WTC11 (cell line): ENCODE data around the gene PDE6D. TPM values are rescaled to one million over a fixed set of nuclear protein-coding genes. Genes with fewer than 3 reads are reported as not detected.
A peak's percentile ranks its signal among the peaks of the same experiment; 100 is the strongest.

Experiments
- ATAC-seq: fragments of 200-7000 bp; cut with Tn5 transposase; 2 replicates; pipeline ENCODE4 v1.10.0; 2021; ENCODE audit warnings: mild to moderate bottlenecking, moderate library complexity
- CTCF ChIA-PET: fragments of 300-600 bp; sonication (Branson Sonifier 250); formaldehyde crosslinking; loops from one replicate; lab custom pipeline; 2021; ENCODE audit warnings: antibody characterized with exemption; lab: Charles Lee
- POLR2A ChIA-PET: fragments of 350-600 bp; sonication (Branson Sonifier 250); formaldehyde crosslinking; loops from one replicate; lab custom pipeline; 2021; ENCODE audit warnings: antibody characterized with exemption; lab: Charles Lee
- DNase-seq: peaks from one replicate; pipeline ENCODE4 v3.0.0; 2021; ENCODE audit warnings: low spot score
- H3K27ac Mint-ChIP-seq: 2 replicates; pipeline ENCODE4 v1.8.0; 2021; ENCODE audit warnings: mixed read lengths
- H3K27me3 Mint-ChIP-seq: 2 replicates; pipeline ENCODE4 v1.8.0; 2021; ENCODE audit warnings: low read depth, mild to moderate bottlenecking, moderate library complexity, mixed read lengths
- H3K36me3 Mint-ChIP-seq: 2 replicates; pipeline ENCODE4 v1.8.0; 2021; ENCODE audit warnings: mixed read lengths
- H3K4me1 Mint-ChIP-seq: 2 replicates; pipeline ENCODE4 v1.8.0; 2022; ENCODE audit warnings: mixed read lengths
- H3K4me3 Mint-ChIP-seq: 2 replicates; pipeline ENCODE4 v1.8.0; 2021; ENCODE audit warnings: mild to moderate bottlenecking, moderate library complexity, mixed read lengths
- H3K9me3 Mint-ChIP-seq: 2 replicates; pipeline ENCODE4 v1.8.0; 2021; ENCODE audit warnings: mixed read lengths
- E2F5 ChIP-seq: sonication (generic); formaldehyde crosslinking; IDR thresholded peaks from 2 replicates; pipeline ENCODE4 v1.8.1; 2022; ENCODE audit warnings: mild to moderate bottlenecking, moderate library complexity, missing genetic modification reagents
- EMX1 ChIP-seq: fragments of 250-450 bp; sonication (Bioruptor Pico); IDR thresholded peaks from 2 replicates; pipeline ENCODE4 v1.8.0; 2021; ENCODE audit warnings: mild to moderate bottlenecking
- ESRRA ChIP-seq: sonication (generic); formaldehyde crosslinking; IDR thresholded peaks from 2 replicates; pipeline ENCODE4 v1.8.1; 2022; ENCODE audit warnings: mild to moderate bottlenecking, missing genetic modification reagents, borderline replicate concordance
- ETV6 ChIP-seq: sonication (generic); formaldehyde crosslinking; IDR thresholded peaks from 2 replicates; pipeline ENCODE4 v1.8.1; 2022; ENCODE audit warnings: mild to moderate bottlenecking, missing genetic modification reagents
- FOXP4 ChIP-seq: sonication (generic); formaldehyde crosslinking; IDR thresholded peaks from 2 replicates; pipeline ENCODE4 v1.8.0; 2022; ENCODE audit warnings: mild to moderate bottlenecking, missing genetic modification reagents
- HMGA2 ChIP-seq: fragments of 250-450 bp; sonication (Bioruptor Pico); IDR thresholded peaks from 2 replicates; pipeline ENCODE4 v1.4.0; 2021; ENCODE audit warnings: mild to moderate bottlenecking, moderate library complexity
- KAT7 ChIP-seq: sonication (generic); formaldehyde crosslinking; IDR thresholded peaks from 2 replicates; pipeline ENCODE4 v1.8.1; 2023; ENCODE audit warnings: missing genetic modification reagents, mild to moderate bottlenecking, borderline replicate concordance
- MAX ChIP-seq: sonication (generic); formaldehyde crosslinking; IDR thresholded peaks from 2 replicates; pipeline ENCODE4 v1.8.0; 2022; ENCODE audit warnings: mild to moderate bottlenecking, missing genetic modification reagents
- MXD4 ChIP-seq: fragments of 250-450 bp; sonication (Bioruptor Pico); IDR thresholded peaks from 2 replicates; pipeline ENCODE4 v1.8.0; 2021; ENCODE audit warnings: mild to moderate bottlenecking, moderate library complexity, borderline replicate concordance
- MYBL2 ChIP-seq: sonication (generic); formaldehyde crosslinking; IDR thresholded peaks from 2 replicates; pipeline ENCODE4 v1.8.1; 2023; ENCODE audit warnings: mild to moderate bottlenecking, moderate library complexity, missing genetic modification reagents
- OVOL2 ChIP-seq: fragments of 250-450 bp; sonication (Bioruptor Pico); IDR thresholded peaks from 2 replicates; pipeline ENCODE4 v1.9.0; 2021; ENCODE audit warnings: mild to moderate bottlenecking, borderline replicate concordance
- PRDM15 ChIP-seq: sonication (generic); formaldehyde crosslinking; IDR thresholded peaks from 2 replicates; pipeline ENCODE4 v1.8.0; 2022; ENCODE audit warnings: missing genetic modification reagents
- RORB ChIP-seq: fragments of 250-450 bp; sonication (Bioruptor Pico); IDR thresholded peaks from 2 replicates; pipeline ENCODE4 v1.9.0; 2021; ENCODE audit warnings: mild to moderate bottlenecking
- SMAD3 ChIP-seq: sonication (generic); formaldehyde crosslinking; IDR thresholded peaks from 2 replicates; pipeline ENCODE4 v1.8.0; 2022; ENCODE audit warnings: missing genetic modification reagents, mild to moderate bottlenecking, borderline replicate concordance
- TP53 ChIP-seq: sonication (generic); formaldehyde crosslinking; IDR thresholded peaks from 2 replicates; pipeline ENCODE4 v1.8.1; 2023; ENCODE audit warnings: mild to moderate bottlenecking, missing genetic modification reagents
- ZBTB21 ChIP-seq: sonication (generic); formaldehyde crosslinking; IDR thresholded peaks from 2 replicates; pipeline ENCODE4 v1.8.1; 2023; ENCODE audit warnings: mild to moderate bottlenecking, missing genetic modification reagents, borderline replicate concordance
- total RNA-seq: library from RNA; stranded (reverse); gene quantifications from 3 replicates; pipeline ENCODE4 v1.2.3, GENCODE V29; 2021
- TF ChIP-seq, protein P1 (sequence below): fragments of 200-600 bp; IDR thresholded peaks from 2 replicates; pipeline ENCODE4 v1.8.0; 2022; ENCODE audit warnings: antibody characterized with exemption
- TF ChIP-seq, protein P2 (sequence below): sonication (generic); formaldehyde crosslinking; IDR thresholded peaks from 2 replicates; pipeline ENCODE4 v1.8.1; 2023; ENCODE audit warnings: mild to moderate bottlenecking, missing genetic modification reagents, moderate library complexity
- TF ChIP-seq, protein P3 (sequence below): fragments of 250-450 bp; sonication (Bioruptor Pico); IDR thresholded peaks from 2 replicates; pipeline ENCODE4 v1.8.0; 2021; ENCODE audit warnings: mild to moderate bottlenecking
- TF ChIP-seq, protein P4 (sequence below): sonication (generic); formaldehyde crosslinking; IDR thresholded peaks from 2 replicates; pipeline ENCODE4 v1.8.1; 2022; ENCODE audit warnings: low read depth, mild to moderate bottlenecking, moderate library complexity, missing genetic modification reagents, borderline replicate concordance

PDE6D gene
- total RNA-seq, 1 experiment from 2014 or later, result 30.2 TPM

DNA sequence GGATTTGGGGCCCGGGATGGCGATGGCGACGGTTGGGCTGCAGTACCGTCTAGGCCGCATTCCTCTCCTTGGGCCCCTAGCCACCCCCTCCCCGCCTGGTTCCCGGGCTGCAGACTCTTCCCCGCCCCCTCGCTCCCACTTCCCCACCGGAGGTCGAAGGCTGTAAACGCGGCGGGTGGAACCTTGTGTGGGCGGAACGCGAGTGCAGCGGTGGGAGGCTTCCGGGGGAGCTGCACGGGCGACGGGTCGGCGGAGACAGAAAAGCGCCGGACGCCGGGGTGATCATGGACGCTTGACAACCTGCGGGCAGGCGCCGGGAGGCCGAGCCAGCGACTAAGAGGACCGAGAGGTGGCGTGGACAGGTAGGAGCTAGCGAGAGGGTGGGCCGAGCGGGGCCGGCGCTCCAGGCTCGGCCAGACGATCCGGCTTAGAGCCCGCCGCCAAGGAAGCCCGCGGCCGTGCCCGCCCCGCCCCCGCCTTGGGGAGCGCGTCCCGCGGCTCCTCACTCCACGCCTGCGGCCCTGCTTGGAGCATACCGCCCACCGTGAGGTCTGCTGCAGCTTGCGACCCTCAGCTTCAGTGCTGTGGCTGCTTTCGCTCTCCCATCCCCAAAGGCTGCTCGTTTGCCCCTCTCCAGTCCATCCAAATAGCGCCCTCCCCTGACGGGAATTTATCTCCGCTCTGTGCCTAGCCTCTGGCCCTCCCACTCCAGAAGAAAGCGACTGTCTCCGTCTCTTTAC lies 5.3 kb upstream of the PDE6D start, which contains the start of gene COPS7B (continued):
- TF ChIP-seq FOXP4 (CRISPR knock-in tag), result peak; percentile 47; the same call in 1 of the 2 replicates
- 0 out of 2 replicates have a peak, but pooled peaks have one; percentile 51 for TF ChIP-seq EMX1 (CRISPR knock-in tag)
- no peak for TF ChIP-seq RORB
- peak; percentile 83; the same call in 1 of the 2 replicates for TF ChIP-seq E2F5
- TF ChIP-seq MAX, result peak; percentile 73
- TF ChIP-seq SMAD3 (CRISPR knock-in tag), result peak; percentile 76; the same call in 1 of the 2 replicates
- TF ChIP-seq OVOL2 (CRISPR knock-in tag), result no peak
- TF ChIP-seq ETV6 (CRISPR knock-in tag), result peak; percentile 70; the same call in 1 of the 2 replicates
- TF ChIP-seq, protein P1, sequence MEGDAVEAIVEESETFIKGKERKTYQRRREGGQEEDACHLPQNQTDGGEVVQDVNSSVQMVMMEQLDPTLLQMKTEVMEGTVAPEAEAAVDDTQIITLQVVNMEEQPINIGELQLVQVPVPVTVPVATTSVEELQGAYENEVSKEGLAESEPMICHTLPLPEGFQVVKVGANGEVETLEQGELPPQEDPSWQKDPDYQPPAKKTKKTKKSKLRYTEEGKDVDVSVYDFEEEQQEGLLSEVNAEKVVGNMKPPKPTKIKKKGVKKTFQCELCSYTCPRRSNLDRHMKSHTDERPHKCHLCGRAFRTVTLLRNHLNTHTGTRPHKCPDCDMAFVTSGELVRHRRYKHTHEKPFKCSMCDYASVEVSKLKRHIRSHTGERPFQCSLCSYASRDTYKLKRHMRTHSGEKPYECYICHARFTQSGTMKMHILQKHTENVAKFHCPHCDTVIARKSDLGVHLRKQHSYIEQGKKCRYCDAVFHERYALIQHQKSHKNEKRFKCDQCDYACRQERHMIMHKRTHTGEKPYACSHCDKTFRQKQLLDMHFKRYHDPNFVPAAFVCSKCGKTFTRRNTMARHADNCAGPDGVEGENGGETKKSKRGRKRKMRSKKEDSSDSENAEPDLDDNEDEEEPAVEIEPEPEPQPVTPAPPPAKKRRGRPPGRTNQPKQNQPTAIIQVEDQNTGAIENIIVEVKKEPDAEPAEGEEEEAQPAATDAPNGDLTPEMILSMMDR, result peak; percentile 25; the same call in 1 of the 2 replicates

- POLR2A ChIA-PET, result interaction anchor here (1.1 to 2.0 kb wide), 3 partner anchors 72 to 113 kb away, joined by 3 to 5 read pairs (median 4); no protein-coding TSS in a partner anchor
- DNase-seq, result no peak
- Mint-ChIP-seq H3K9me3 (no peaks in the 10 kb centered on the region), H3K36me3 (peaks cover 11% of the 10 kb centered on the region), H3K4me3 (peak overlapping the region; percentile 95)
- TF ChIP-seq MXD4 (CRISPR knock-in tag), result no peak
- TF ChIP-seq ESRRA (CRISPR knock-in tag), result no peak
- TF ChIP-seq, protein P2, sequence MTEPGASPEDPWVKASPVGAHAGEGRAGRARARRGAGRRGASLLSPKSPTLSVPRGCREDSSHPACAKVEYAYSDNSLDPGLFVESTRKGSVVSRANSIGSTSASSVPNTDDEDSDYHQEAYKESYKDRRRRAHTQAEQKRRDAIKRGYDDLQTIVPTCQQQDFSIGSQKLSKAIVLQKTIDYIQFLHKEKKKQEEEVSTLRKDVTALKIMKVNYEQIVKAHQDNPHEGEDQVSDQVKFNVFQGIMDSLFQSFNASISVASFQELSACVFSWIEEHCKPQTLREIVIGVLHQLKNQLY (CRISPR knock-in tag), result no peak
- TF ChIP-seq, protein P3, sequence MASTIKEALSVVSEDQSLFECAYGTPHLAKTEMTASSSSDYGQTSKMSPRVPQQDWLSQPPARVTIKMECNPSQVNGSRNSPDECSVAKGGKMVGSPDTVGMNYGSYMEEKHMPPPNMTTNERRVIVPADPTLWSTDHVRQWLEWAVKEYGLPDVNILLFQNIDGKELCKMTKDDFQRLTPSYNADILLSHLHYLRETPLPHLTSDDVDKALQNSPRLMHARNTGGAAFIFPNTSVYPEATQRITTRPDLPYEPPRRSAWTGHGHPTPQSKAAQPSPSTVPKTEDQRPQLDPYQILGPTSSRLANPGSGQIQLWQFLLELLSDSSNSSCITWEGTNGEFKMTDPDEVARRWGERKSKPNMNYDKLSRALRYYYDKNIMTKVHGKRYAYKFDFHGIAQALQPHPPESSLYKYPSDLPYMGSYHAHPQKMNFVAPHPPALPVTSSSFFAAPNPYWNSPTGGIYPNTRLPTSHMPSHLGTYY (CRISPR knock-in tag), result no peak
- TF ChIP-seq KAT7, result no peak
- TF ChIP-seq HMGA2 (CRISPR knock-in tag), result no peak
- TF ChIP-seq, all 79 proteins: peak for 0
- Mint-ChIP-seq H3K27me3 (no peaks in the 10 kb centered on the region), H3K27ac (peak overlapping the region; percentile 99), H3K4me1 (peaks cover 30% of the 10 kb centered on the region)
- CTCF ChIA-PET, result interaction anchor here (0.7 to 3.4 kb wide), 17 partner anchors 9 to 174 kb away, joined by 3 to 37 read pairs (median 5); no protein-coding TSS in a partner anchor
- no peak for ATAC-seq
Observed at GRCh38 chr2:231785822-231786176, 4.7 kb upstream of the PDE6D start.

DNA sequence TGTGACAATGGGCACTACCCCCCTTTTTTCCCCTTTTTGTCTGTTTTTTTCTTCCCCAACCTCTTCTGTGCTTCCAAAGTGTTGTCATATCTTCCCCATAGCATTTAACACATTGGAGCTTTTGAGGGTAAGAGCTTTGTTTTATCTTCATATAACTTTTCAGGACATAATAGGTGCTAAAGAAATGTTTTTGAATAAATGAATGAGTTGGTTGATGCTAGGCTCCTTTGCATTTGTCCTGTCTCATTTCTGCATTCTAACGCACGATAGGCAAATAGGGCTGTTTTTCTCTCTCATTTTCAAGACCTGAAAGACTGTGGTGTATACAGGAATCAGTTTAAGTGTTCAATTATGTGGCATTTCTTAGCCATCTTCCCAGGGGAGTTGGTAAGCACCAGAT lies 4.3 kb upstream of the PDE6D start:
- POLR2A ChIA-PET, result interaction anchor here (2.0 kb wide), 1 partner anchor 113 kb away, joined by 5 read pairs; no protein-coding TSS in a partner anchor
- H3K27ac Mint-ChIP-seq, result peak overlapping the region; percentile 99
- no peaks in the 10 kb centered on the region for H3K9me3 Mint-ChIP-seq
- no peak for TF ChIP-seq SMAD3 (CRISPR knock-in tag)
- TF ChIP-seq MYBL2 (CRISPR knock-in tag), result no peak
- no peak for TF ChIP-seq TP53 (CRISPR knock-in tag)
- TF ChIP-seq PRDM15 (CRISPR knock-in tag), result no peak
- TF ChIP-seq, protein P4, sequence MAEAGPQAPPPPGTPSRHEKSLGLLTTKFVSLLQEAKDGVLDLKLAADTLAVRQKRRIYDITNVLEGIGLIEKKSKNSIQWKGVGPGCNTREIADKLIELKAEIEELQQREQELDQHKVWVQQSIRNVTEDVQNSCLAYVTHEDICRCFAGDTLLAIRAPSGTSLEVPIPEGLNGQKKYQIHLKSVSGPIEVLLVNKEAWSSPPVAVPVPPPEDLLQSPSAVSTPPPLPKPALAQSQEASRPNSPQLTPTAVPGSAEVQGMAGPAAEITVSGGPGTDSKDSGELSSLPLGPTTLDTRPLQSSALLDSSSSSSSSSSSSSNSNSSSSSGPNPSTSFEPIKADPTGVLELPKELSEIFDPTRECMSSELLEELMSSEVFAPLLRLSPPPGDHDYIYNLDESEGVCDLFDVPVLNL (CRISPR knock-in tag), result no peak
- no peak for TF ChIP-seq ZBTB21

More for the DNA sequence above, 4.3 kb upstream of the PDE6D start:
- Mint-ChIP-seq H3K4me3 (peak overlapping the region; percentile 95), H3K36me3 (peaks cover 11% of the 10 kb centered on the region), H3K4me1 (peaks cover 30% of the 10 kb centered on the region), H3K27me3 (no peaks in the 10 kb centered on the region)
- CTCF ChIA-PET, result interaction anchor here (1.4 to 3.4 kb wide), 8 partner anchors 10 to 110 kb away, joined by 3 to 37 read pairs (median 8); no protein-coding TSS in a partner anchor
- no peak for DNase-seq
- ATAC-seq, result no peak
